SK-N-MC (cell line): ENCODE data around the gene ABCC1.

Experiments
- DNase-seq: peaks from one replicate; pipeline ENCODE4 v3.0.0-alpha.2; 2011; ENCODE audit warnings: low read depth, low spot score
- H3K27ac ChIP-seq: fragments of 200-600 bp; sonication (generic); 2 replicates; pipeline ENCODE4 v1.5.1; 2016; ENCODE audit warnings: mixed run types
- H3K36me3 ChIP-seq: fragments of 200-600 bp; sonication (generic); 2 replicates; pipeline ENCODE4 v1.6.1; 2017; ENCODE audit warnings: antibody characterized with exemption, low read length, mixed read lengths; ENCODE audit not compliant: insufficient read depth
- H3K4me3 ChIP-seq: fragments of 200-600 bp; sonication (generic); 2 replicates; pipeline ENCODE4 v1.5.1; 2016
- H3K9ac ChIP-seq: fragments of 200-600 bp; sonication (generic); 2 replicates; pipeline ENCODE4 v1.8.0; 2017; ENCODE audit warnings: mixed run types, mixed read lengths; ENCODE audit not compliant: insufficient read length
- H3K9me3 ChIP-seq: fragments of 200-600 bp; sonication (generic); 2 replicates; pipeline ENCODE4 v1.6.1; 2017; ENCODE audit warnings: low read depth, mild to moderate bottlenecking, antibody characterized with exemption, low read length, moderate library complexity, mixed read lengths
- EZH2 ChIP-seq: fragments of 200-600 bp; sonication (generic); IDR thresholded peaks from one replicate; pipeline ENCODE4 v1.6.1; 2017; ENCODE audit warnings: antibody characterized with exemption
- FOXP2 ChIP-seq: optimal IDR thresholded peaks from 2 replicates; pipeline ENCODE3; 2011; ENCODE audit warnings: mild to moderate bottlenecking, moderate library complexity; ENCODE audit not compliant: insufficient read depth; ENCODE audit errors: extremely low read length, control extremely low read depth
- POLR2AphosphoS5 ChIP-seq: IDR thresholded peaks from 2 replicates; pipeline ENCODE4 v1.6.1; 2012; ENCODE audit warnings: mild to moderate bottlenecking, low read depth, low read length, borderline replicate concordance

Gene ABCC1

GRCh38 chr16:16113076-16113475 is 163.7 kb downstream of the ABCC1 start:
- Histone ChIP-seq H3K9ac (no peak overlapping the region), H3K4me3 (no peak overlapping the region), H3K9me3 (no peaks in the 10 kb centered on the region), H3K36me3 (peaks cover 52% of the 10 kb centered on the region), H3K27ac (no peak overlapping the region)
- DNase-seq = no peak
- no peak for TF ChIP-seq EZH2
- no peak for TF ChIP-seq POLR2AphosphoS5
- no peak for TF ChIP-seq FOXP2

DNA sequence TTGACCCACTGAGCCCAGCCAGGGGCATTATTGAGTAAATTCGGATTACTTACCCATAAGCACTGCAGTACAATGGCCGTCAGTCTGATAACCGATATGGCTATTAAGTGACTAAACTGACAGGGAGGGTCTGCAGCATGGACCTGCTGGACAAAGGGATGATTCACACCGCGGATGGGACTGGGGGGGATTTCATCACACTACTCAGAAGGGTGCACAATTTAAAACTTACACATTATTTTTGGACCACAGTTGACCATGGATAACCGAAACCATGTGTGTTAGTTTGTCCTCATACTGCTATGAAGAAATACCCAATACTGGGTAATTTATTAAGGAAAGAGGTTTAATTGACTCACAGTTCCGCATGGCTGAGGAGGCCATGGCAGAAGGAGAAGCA is 167.4 kb downstream of the ABCC1 start:
- H3K27ac ChIP-seq = no peak overlapping the region
- no peak overlapping the region for H3K4me3 ChIP-seq
- no peak overlapping the region for H3K9ac ChIP-seq
- DNase-seq = no peak
- no peak for TF ChIP-seq EZH2
- H3K9me3 ChIP-seq = no peaks in the 10 kb centered on the region
- peaks cover 45% of the 10 kb centered on the region for H3K36me3 ChIP-seq

DNA sequence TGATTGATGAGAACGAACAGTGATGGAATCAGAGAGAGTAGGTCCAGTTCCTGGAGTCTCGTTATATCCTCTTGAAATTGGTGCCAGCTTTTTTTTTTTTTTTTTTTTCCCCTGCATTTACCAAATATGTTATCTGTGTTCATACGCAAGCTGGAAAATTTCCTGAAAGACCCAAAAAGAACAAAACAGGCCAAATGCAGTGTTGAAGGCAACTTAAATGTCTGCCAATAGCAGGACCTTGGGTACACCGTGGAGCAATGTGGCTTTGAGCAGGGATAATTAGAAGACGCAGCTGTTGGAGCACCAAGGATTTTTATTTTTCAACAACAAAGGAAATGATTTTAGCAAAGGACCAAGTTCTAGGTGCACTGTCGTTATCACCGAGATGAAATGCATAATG is 168.9 kb downstream of the ABCC1 start:
- no peak overlapping the region for H3K27ac ChIP-seq
- no peak for TF ChIP-seq FOXP2
- TF ChIP-seq EZH2 = no peak
- TF ChIP-seq POLR2AphosphoS5 = no peak
- no peak for DNase-seq
- no peaks in the 10 kb centered on the region for H3K9me3 ChIP-seq
- H3K36me3 ChIP-seq = peaks cover 39% of the 10 kb centered on the region
- H3K4me3 ChIP-seq = no peak overlapping the region
- no peak overlapping the region for H3K9ac ChIP-seq

GRCh38 chr16:16120044-16120381 is 170.6 kb downstream of the ABCC1 start:
- Histone ChIP-seq H3K4me3 (no peak overlapping the region), H3K9ac (no peak overlapping the region), H3K9me3 (no peaks in the 10 kb centered on the region), H3K27ac (no peak overlapping the region), H3K36me3 (peaks cover 37% of the 10 kb centered on the region)
- DNase-seq = no peak
- TF ChIP-seq POLR2AphosphoS5 = no peak
- no peak for TF ChIP-seq EZH2
- no peak for TF ChIP-seq FOXP2

DNA sequence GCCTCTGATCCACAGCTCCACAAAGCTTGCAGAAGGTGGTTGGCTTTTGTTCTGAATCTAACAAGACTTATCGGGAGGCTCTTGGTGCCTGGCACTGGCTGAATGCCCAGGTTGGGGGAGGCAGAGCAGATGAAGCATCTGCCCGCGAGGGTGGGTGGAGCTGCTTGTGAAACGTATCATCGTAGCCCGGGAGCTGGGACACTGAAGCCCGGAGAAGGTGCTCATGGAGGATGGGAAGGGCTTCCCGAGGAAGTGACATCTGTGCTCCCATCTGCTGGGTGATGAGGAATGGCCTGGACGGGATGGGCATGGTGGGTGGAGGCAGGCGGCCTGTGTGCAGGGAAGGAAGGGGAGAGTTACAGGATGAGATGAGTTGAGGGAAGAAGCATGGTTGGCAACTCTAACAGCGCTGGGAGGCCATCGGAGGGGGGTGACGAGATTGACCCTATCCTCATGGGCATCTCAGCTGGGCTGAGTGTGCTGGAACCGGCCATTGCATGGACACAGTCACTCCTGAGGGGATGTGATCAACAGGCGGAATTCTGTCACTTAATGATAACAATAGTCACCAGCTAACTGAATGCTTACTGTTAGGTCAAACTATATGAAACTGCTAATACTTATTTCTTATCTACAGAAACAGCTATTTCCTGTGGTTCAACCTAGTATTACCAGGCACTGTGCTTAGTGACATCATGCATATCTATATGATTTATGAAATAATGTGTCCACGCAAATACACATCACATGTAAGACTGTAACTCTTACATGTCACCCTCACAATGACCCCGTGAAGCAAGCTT is 171.2 kb downstream of the ABCC1 start:
- H3K9ac ChIP-seq = no peak overlapping the region
- DNase-seq = no peak
- H3K9me3 ChIP-seq = no peaks in the 10 kb centered on the region
- H3K27ac ChIP-seq = no peak overlapping the region
- peaks cover 36% of the 10 kb centered on the region for H3K36me3 ChIP-seq
- H3K4me3 ChIP-seq = no peak overlapping the region
- no peak for TF ChIP-seq EZH2
- no peak for TF ChIP-seq FOXP2
- no peak for TF ChIP-seq POLR2AphosphoS5

GRCh38 chr16:16121185-16121727 is 171.8 kb downstream of the ABCC1 start:
- TF ChIP-seq POLR2AphosphoS5 (no peak), EZH2 (no peak), FOXP2 (no peak)
- Histone ChIP-seq H3K36me3 (peaks cover 33% of the 10 kb centered on the region), H3K4me3 (no peak overlapping the region), H3K9me3 (no peaks in the 10 kb centered on the region), H3K27ac (no peak overlapping the region), H3K9ac (no peak overlapping the region)
- no peak for DNase-seq

DNA sequence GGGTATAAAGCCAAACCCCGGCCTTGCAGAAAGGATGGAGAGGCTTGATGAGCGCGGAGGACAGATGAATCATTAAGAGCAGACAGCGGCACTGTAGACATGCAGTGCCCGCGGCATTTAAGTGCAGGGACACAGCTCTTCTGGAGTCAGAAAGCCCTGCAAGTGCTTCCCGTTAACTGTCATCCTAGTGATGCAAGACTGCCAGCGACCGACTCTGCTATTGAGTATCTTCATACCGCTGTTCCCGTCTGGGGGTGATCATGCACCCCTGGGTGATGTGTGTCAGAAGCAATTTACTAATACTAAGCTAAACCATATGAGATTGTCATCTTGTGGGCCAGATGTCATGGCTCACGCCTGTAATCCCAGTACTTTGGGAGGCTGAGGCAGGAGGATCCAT is 172.8 kb downstream of the ABCC1 start:
- no peak for TF ChIP-seq EZH2
- TF ChIP-seq POLR2AphosphoS5 = no peak
- no peak for TF ChIP-seq FOXP2
- Histone ChIP-seq H3K27ac (no peak overlapping the region), H3K9me3 (no peaks in the 10 kb centered on the region), H3K4me3 (no peak overlapping the region), H3K9ac (no peak overlapping the region), H3K36me3 (peaks cover 24% of the 10 kb centered on the region)
- no peak for DNase-seq

DNA sequence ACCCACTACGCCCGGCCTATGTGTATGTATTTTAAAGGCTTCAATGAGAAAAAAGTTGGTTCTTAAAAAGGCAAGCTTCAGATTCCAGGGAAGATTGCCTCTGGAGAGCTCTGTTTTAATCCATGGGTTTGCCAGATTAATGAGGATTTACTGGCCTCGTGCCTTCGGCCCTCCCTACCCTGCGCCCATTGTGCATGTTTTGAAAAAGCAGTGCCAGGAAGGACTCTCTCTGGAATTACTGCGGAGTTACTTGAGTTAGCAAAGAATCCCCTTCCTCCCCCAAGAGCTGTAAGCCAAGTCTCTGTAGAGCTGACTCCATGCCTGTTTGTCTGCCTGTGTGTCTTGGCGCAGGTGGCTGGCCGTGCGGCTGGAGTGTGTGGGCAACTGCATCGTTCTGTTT is 175.0 kb downstream of the ABCC1 start:
- H3K9ac ChIP-seq = no peak overlapping the region
- H3K36me3 ChIP-seq = peaks cover 13% of the 10 kb centered on the region; the same call in 1 of the 2 replicates
- H3K4me3 ChIP-seq = no peak overlapping the region
- no peak for TF ChIP-seq EZH2
- TF ChIP-seq POLR2AphosphoS5 = no peak
- TF ChIP-seq FOXP2 = no peak
- no peak for DNase-seq
- no peak overlapping the region for H3K27ac ChIP-seq
- no peaks in the 10 kb centered on the region for H3K9me3 ChIP-seq

GRCh38 chr16:16124974-16125373 is 175.6 kb downstream of the ABCC1 start:
- Histone ChIP-seq H3K4me3 (no peak overlapping the region), H3K9me3 (no peaks in the 10 kb centered on the region), H3K36me3 (peaks cover 13% of the 10 kb centered on the region; the same call in 1 of the 2 replicates), H3K27ac (no peak overlapping the region), H3K9ac (no peak overlapping the region)
- TF ChIP-seq EZH2 (no peak), POLR2AphosphoS5 (no peak), FOXP2 (no peak)
- DNase-seq = no peak
